Body of pancreas (tissue), 4 donors: ENCODE data around the gene CAMTA1. TPM values are rescaled to one million over a fixed set of nuclear protein-coding genes. Genes with fewer than 3 reads are reported as not detected.

Source experiments
- ATAC-seq: fragments of 150-250 bp; one replicate; pipeline ENCODE4 v1.9.1; 2016
- DNase-seq, 4 donors: peaks; one replicate each; pipeline ENCODE4 v3.0.0-alpha.2; 2019
- H3K27ac ChIP-seq, 4 donors: fragments of 200-600 bp; sonication (generic); 1 replicate in 3 of 4; 2 replicates in 1 of 4; pipeline versions ENCODE4 v1.5.1 to v1.6.1; 2016 to 2019; ENCODE audit warnings: mild to moderate bottlenecking in 1 of 4, mixed read lengths in 1 of 4, moderate library complexity in 1 of 4
- H3K27me3 ChIP-seq, 2 donors: fragments of 200-600 bp; sonication (generic); one replicate each; pipeline ENCODE4 v1.6.0; 2016; ENCODE audit warnings: mild to moderate bottlenecking in 1 of 2
- H3K36me3 ChIP-seq, 2 donors: fragments of 200-600 bp; sonication (generic); replicated peaks in 1 of 2; 2 replicates each; pipeline ENCODE4 v1.5.1; 2016; ENCODE audit warnings: low read depth in 2 of 2; ENCODE audit not compliant: insufficient read depth in 1 of 2
- H3K4me1 ChIP-seq: fragments of 200-600 bp; sonication (generic); one replicate; pipeline ENCODE4 v1.6.0; 2016
- H3K4me3 ChIP-seq, 2 donors: fragments of 200-600 bp; sonication (generic); 1 replicate in 1 of 2; 2 replicates in 1 of 2; pipeline ENCODE4 v1.5.1; 2016 to 2019
- H3K9me3 ChIP-seq, 3 donors: fragments of 200-600 bp; sonication (generic); 1 replicate in 2 of 3; 2 replicates in 1 of 3; pipeline ENCODE4 v1.5.1; 2016
- POLR2A ChIP-seq, 3 donors: fragments of 450-650 bp; IDR thresholded peaks; one replicate each; pipeline ENCODE4 v1.6.1; 2016; ENCODE audit warnings: antibody characterized with exemption in 3 of 3, mild to moderate bottlenecking in 2 of 3
- WGBS, 2 donors: methylation state at CpG; one replicate each; pipeline ENCODE4 v1.1.5; 2017; 5-methylcytosine and 5-hydroxymethylcytosine counted together
- intact Hi-C: fragments of 100-400 bp; cut with DNase I; formaldehyde crosslinking; loops from one replicate; pipeline ENCODE4 v1.15.1; 2023
- total RNA-seq, 2 donors: library from RNA; depleted of rRNA; stranded (reverse); fragments of >200 nt; gene quantifications; one replicate each; pipeline ENCODE4 v1.1.0, GENCODE V29; 2016
- TF ChIP-seq, protein P1 (sequence below), 7 experiments: fragments of 450-650 bp in 4 of 7; fragments of 200-600 bp in 3 of 7; sonication (generic) in 3 of 7; IDR thresholded peaks; one replicate each; pipeline ENCODE4 v1.5.1; 2016 to 2019; ENCODE audit warnings: antibody characterized with exemption in 7 of 7

CAMTA1 gene
- total RNA-seq, 2 donors from 2014 or later = 36.3 to 59.7 TPM

DNA sequence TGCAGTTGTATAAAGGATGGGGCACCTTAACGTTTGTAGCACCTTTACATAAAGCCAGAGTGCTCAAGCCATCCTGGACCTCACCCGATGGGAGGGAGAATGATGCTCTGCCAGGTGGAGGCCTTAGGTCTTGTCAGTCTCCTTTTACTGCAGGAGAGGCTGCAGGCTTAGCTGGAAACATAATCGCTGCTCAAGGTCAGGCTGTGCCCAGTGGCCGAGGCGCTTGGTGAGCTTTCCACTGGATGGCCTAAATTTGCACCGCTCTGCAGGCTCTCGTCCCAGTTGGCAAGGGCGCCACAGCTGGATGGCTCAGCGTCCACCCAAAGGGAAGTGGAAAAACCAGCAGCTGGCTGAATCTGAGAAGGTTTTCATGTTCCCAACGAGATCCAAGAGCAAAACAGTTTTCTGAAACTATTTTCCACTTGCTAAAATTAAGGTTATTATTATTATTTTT is 438.9 kb downstream of the CAMTA1 start:
- no peak for DNase-seq

DNA sequence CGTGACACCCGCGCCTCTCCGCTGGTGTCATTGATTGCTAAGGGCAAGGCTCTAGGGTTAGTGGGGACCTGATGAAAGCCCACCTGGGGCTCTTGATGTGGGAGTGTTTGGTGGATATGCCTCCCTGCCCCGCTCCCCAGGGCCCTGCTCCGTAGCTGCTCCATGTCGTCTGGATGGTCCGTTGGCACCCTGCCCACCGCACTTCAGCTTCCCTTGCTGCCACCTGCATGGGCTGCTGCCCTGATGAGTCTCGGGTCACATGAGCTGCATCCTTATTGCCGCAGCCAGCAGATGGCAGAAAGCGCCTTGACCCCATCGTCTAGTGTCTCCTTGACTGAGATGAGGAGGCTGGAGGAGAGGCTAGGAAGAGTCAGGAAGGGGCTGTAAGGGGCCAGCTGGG is 439.4 kb downstream of the CAMTA1 start:
- Histone ChIP-seq H3K4me3 (no peak overlapping the region), H3K4me1 (no peaks in the 10 kb centered on the region), H3K36me3 (no peaks in the 10 kb centered on the region), H3K27ac (no peak overlapping the region), H3K27me3 (no peaks in the 10 kb centered on the region), H3K9me3 (no peaks in the 10 kb centered on the region)
- intact Hi-C loops = loop anchor here (10.0 kb wide), 1 partner anchor 180 kb away; no protein-coding TSS in a partner anchor
- ATAC-seq (no peak), DNase-seq (peak in 3 of 4 donors; percentile 19 to 38 (median 26))
- TF ChIP-seq, protein P1, sequence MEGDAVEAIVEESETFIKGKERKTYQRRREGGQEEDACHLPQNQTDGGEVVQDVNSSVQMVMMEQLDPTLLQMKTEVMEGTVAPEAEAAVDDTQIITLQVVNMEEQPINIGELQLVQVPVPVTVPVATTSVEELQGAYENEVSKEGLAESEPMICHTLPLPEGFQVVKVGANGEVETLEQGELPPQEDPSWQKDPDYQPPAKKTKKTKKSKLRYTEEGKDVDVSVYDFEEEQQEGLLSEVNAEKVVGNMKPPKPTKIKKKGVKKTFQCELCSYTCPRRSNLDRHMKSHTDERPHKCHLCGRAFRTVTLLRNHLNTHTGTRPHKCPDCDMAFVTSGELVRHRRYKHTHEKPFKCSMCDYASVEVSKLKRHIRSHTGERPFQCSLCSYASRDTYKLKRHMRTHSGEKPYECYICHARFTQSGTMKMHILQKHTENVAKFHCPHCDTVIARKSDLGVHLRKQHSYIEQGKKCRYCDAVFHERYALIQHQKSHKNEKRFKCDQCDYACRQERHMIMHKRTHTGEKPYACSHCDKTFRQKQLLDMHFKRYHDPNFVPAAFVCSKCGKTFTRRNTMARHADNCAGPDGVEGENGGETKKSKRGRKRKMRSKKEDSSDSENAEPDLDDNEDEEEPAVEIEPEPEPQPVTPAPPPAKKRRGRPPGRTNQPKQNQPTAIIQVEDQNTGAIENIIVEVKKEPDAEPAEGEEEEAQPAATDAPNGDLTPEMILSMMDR (IDR thresholded peaks at IDR 0.05) = peak in 2 of 7 experiments; percentile 17 to 18
- TF ChIP-seq POLR2A (IDR thresholded peaks at IDR 0.05) = no peak
- WGBS, 2 donors = 53 to 62% methylated on average over 13 of the region's 13 CpGs

More for the DNA sequence above, 438.9 kb downstream of the CAMTA1 start:
- no peak for ATAC-seq
- H3K4me1 ChIP-seq = no peaks in the 10 kb centered on the region
- TF ChIP-seq POLR2A (IDR thresholded peaks at IDR 0.05) = no peak
- TF ChIP-seq, protein P1 (IDR thresholded peaks at IDR 0.05) = no peak
- no peaks in the 10 kb centered on the region for H3K9me3 ChIP-seq
- WGBS, 2 donors = 51 to 65% methylated on average over 8 to 10 of the region's 10 CpGs
- intact Hi-C loops = loop anchor here (10.0 kb wide), 1 partner anchor 179 kb away; no protein-coding TSS in a partner anchor
- no peak overlapping the region for H3K27ac ChIP-seq
- H3K36me3 ChIP-seq = no peaks in the 10 kb centered on the region
- H3K27me3 ChIP-seq = no peaks in the 10 kb centered on the region
- no peak overlapping the region for H3K4me3 ChIP-seq

DNA sequence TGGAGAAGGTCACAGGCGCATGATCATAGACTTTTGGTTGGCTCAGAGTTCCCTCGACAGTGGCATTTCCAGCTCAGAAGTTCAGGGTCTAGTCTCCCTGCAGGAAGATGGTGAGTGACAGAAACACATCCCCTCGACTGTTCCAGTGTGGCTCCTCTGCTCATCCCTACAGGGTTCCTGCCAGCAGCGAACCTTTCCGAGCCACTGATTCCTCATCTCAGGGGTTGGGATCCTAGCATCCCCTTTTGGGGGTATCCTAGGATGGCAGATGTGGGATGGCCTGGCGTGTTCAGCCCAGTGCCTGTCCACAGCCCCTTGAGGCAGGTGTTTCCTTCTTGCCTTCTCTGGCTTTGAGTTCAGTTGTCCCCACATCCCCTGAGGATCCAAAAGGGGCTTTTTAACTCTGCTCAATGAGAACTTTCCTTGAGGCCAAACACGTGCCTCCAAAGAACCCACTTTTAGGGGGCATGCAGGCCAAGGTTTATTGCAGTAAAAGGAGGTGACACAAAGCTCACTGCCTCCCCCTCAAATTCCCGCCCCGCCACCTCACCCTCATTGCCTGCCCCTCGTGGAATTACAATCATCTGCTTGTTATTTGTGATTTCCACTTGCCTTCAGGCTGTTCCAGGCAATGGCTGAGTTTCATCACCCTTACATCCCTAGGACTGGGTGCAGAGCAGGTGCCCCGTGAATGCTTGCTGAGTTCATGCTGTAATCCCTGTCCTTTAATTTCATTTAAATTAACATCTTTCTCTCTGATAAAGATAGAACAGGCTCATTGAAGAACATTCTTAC is 440.7 kb downstream of the CAMTA1 start:
- no peak for TF ChIP-seq POLR2A (IDR thresholded peaks at IDR 0.05)
- TF ChIP-seq, protein P1 (IDR thresholded peaks at IDR 0.05) = no peak
- Histone ChIP-seq H3K27me3 (no peaks in the 10 kb centered on the region), H3K9me3 (no peaks in the 10 kb centered on the region), H3K4me3 (no peak overlapping the region), H3K36me3 (no peaks in the 10 kb centered on the region), H3K27ac (no peak overlapping the region), H3K4me1 (no peaks in the 10 kb centered on the region)
- intact Hi-C loops = loop anchor here (10.0 kb wide), 1 partner anchor 181 kb away; no protein-coding TSS in a partner anchor
- ATAC-seq (no peak), DNase-seq (no peak)
- 54 to 68% methylated on average over 6 to 11 of the region's 11 CpGs for WGBS, 2 donors

DNA sequence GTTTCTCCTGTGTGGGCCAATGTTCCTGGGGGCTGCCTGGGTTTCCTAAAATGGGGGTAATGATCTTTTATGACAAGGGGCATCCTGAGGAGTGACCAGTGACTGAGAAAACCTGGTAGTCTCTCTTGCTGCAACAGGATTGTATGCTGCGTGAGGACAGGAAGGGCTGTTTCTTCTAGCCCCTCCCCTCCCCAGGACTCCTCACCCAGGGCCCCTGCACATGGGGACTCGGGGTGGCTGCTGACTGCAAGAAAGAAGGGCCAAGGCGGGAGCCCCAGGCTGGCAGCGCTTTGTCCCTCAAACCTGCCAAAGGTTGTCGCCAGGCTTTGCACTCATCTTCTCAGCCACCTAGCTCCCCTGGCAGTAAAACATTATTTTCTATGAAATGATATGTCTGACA is 442.4 kb downstream of the CAMTA1 start:
- no peaks in the 10 kb centered on the region for H3K4me1 ChIP-seq
- DNase-seq = no peak
- H3K9me3 ChIP-seq = no peaks in the 10 kb centered on the region
- ATAC-seq = no peak
- H3K27ac ChIP-seq = no peak overlapping the region
- intact Hi-C loops = loop anchor here (10.0 kb wide), 1 partner anchor 183 kb away; no protein-coding TSS in a partner anchor
- TF ChIP-seq POLR2A (IDR thresholded peaks at IDR 0.05) = no peak
- TF ChIP-seq, protein P1 (IDR thresholded peaks at IDR 0.05) = no peak
- H3K4me3 ChIP-seq = no peak overlapping the region
- H3K36me3 ChIP-seq = no peaks in the 10 kb centered on the region
- H3K27me3 ChIP-seq = no peaks in the 10 kb centered on the region
- 85 to 86% methylated on average over 5 of the region's 5 CpGs for whole genome bisulfite sequencing, 2 donors
